Measurements from ENCODE around the gene COPZ2. TPM values are rescaled to one million over a fixed set of nuclear protein-coding genes. Genes with fewer than 3 reads are reported as not detected.

Gene COPZ2, protein sequence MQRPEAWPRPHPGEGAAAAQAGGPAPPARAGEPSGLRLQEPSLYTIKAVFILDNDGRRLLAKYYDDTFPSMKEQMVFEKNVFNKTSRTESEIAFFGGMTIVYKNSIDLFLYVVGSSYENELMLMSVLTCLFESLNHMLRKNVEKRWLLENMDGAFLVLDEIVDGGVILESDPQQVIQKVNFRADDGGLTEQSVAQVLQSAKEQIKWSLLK
- 1.2 and 2.3 TPM in 2 replicates for total RNA-seq
- total RNA-seq (2013) = 2.4 TPM
- 1.0 and 1.2 TPM in 2 replicates for polyA plus RNA-seq
- 1.4 TPM in 1 of 2 replicates, not detected in the other for polyA minus RNA-seq

GRCh38 chr17:48037036-48037837 is at the start of gene COPZ2:
Gene COPZ2, minus strand, starts transcription at chr17:48037797. Its CDS starts 20 bp downstream, at chr17:48037777.
- no peaks in the 10 kb centered on the region for H3K9me3 ChIP-seq (ENCODE audit: control extremely low read depth in 1 of 3, control insufficient read depth in 2 of 3, insufficient read depth in 1 of 3, low read length in 2 of 3)
- ChIA-PET CTCF (interaction anchor here (0.8 to 3.9 kb wide), 17 partner anchors 11 to 93 kb away, joined by 3 to 44 read pairs (median 5); partner anchors contain the start of genes CBX1 and NFE2L1), POLR2A (interaction anchor here (0.8 to 0.9 kb wide), 2 partner anchors 11 to 12 kb away, joined by 3 to 6 read pairs; partner anchors contain the start of gene NFE2L1)
- peak within 1 kb of the TSS; percentile 60 for H3K27ac Mint-ChIP-seq
- peaks cover 15% of the 10 kb centered on the region for H3K4me1 Mint-ChIP-seq
- no peaks in the 10 kb centered on the region for H3K9me3 Mint-ChIP-seq (ENCODE audit: insufficient read depth)
- H3K4me1 ChIP-seq (ENCODE audit: control insufficient read depth in 2 of 2, insufficient read depth in 2 of 2, low read length in 2 of 2) = peaks cover 15% of the 10 kb centered on the region in 2 donors
- peak; percentile 94 for TF ChIP-seq CTCF (IDR thresholded peaks at IDR 0.05)
- TF ChIP-seq EZH2 (IDR thresholded peaks at IDR 0.05; ENCODE audit: borderline replicate concordance, insufficient read depth, low read depth, low read length, poor library complexity, severe bottlenecking) = peak; percentile 78
- 1% methylated on average over 63 of the region's 73 CpGs for WGBS (ENCODE audit: insufficient coverage)
- no peaks in the 10 kb centered on the region for H4K20me1 ChIP-seq (ENCODE audit: control insufficient read depth, insufficient read depth, low read length, poor library complexity, severe bottlenecking)
- peak within 1 kb of the TSS; percentile 12 to 76 (median 70) for H3K4me3 ChIP-seq (ENCODE audit: control extremely low read depth in 1 of 5, extremely low read depth in 1 of 5, insufficient read depth in 1 of 5, low read depth in 2 of 5, low read length in 4 of 5)
- H3K79me2 ChIP-seq (ENCODE audit: control insufficient read depth, insufficient read depth, low read length) = no peaks in the 10 kb centered on the region
- H3K36me3 ChIP-seq (replicated peaks in 1 of 2; ENCODE audit: control extremely low read depth in 1 of 2, control insufficient read depth in 1 of 2, extremely low read depth in 1 of 2, insufficient read depth in 2 of 2, low read length in 1 of 2) = no peaks in the 10 kb centered on the region
- peak within 1 kb of the TSS; percentile 98 for H3K4me2 ChIP-seq (replicated peaks; ENCODE audit: low read depth, low read length, poor library complexity, severe bottlenecking)
- peak; percentile 96 for ATAC-seq (ENCODE audit: low read depth)
- H3K27me3 Mint-ChIP-seq = peaks cover 24% of the 10 kb centered on the region
- H3K27ac ChIP-seq (ENCODE audit: low read length in 2 of 2) = no peak within 1 kb of the TSS
- peak within 1 kb of the TSS; percentile 82 for H3K9ac ChIP-seq (ENCODE audit: low read length)
- H3K27me3 ChIP-seq (replicated peaks in 1 of 4; ENCODE audit: control extremely low read depth in 1 of 4, control insufficient read depth in 3 of 4, insufficient read depth in 4 of 4, low read length in 3 of 4) = peaks cover 0 to 38% (median 9%) of the 10 kb centered on the region in 4 experiments
- peak; percentile 79 for DNase-seq
- intact Hi-C loops (cut with micrococcal nuclease) = loop anchor here (1.0 kb wide), 3 partner anchors 10 to 37 kb away; no protein-coding TSS in a partner anchor
- peak within 1 kb of the TSS; percentile 85 for H2AFZ ChIP-seq (ENCODE audit: insufficient read depth, low read depth, low read length, poor library complexity, severe bottlenecking)
- peak within 1 kb of the TSS; percentile 90 for H3K4me3 Mint-ChIP-seq
